Astrocyte (in vitro differentiated cells and primary cell): ENCODE measurements around the gene ENDOV.

Experiments used
- EZH2 ChIP-seq: IDR thresholded peaks from 2 replicates; pipeline ENCODE4 v1.6.1; 2012; ENCODE audit warnings: mild to moderate bottlenecking, low read length, inconsistent platforms; ENCODE audit not compliant: insufficient read depth
- TF ChIP-seq, protein P1 (sequence below): IDR thresholded peaks from 2 replicates; pipeline ENCODE4 v1.5.1; 2011; ENCODE audit warnings: low read depth, mild to moderate bottlenecking, inconsistent platforms, low read length, moderate library complexity; ENCODE audit not compliant: insufficient read depth

DNA sequence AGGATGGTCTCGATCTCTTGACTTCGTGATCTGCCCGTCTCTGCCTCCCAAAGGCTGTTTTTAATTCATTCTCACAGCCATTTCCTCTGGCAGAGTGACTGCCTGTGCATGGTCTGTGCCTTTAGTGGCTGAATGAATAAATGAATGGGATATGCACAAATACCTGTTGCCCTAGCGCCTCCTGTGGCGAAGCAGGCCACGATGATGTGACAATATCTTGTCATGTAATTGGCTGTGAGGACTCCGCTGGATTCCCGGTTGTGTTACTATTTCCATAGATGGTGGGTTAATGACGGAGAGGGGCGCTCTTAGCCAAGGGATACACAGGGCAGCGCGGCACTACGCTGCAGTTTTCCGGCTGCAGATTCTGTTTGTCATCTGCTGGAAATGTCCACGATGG lies 26.8 kb upstream of the ENDOV start:
- TF ChIP-seq, protein P1, sequence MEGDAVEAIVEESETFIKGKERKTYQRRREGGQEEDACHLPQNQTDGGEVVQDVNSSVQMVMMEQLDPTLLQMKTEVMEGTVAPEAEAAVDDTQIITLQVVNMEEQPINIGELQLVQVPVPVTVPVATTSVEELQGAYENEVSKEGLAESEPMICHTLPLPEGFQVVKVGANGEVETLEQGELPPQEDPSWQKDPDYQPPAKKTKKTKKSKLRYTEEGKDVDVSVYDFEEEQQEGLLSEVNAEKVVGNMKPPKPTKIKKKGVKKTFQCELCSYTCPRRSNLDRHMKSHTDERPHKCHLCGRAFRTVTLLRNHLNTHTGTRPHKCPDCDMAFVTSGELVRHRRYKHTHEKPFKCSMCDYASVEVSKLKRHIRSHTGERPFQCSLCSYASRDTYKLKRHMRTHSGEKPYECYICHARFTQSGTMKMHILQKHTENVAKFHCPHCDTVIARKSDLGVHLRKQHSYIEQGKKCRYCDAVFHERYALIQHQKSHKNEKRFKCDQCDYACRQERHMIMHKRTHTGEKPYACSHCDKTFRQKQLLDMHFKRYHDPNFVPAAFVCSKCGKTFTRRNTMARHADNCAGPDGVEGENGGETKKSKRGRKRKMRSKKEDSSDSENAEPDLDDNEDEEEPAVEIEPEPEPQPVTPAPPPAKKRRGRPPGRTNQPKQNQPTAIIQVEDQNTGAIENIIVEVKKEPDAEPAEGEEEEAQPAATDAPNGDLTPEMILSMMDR: no peak
- no peak for TF ChIP-seq EZH2
